Measurements from ENCODE around the gene MIEN1.

- TF ChIP-seq CTCF (IDR thresholded peaks at IDR 0.05; ENCODE audit: low read depth, low read length): no peak
- TF ChIP-seq EZH2phosphoT487 (IDR thresholded peaks at IDR 0.05; ENCODE audit: low read depth): no peak
Measured at GRCh38 chr17:39699818-39700147, 30.5 kb downstream of the MIEN1 start, which contains the start of gene ERBB2.

Data from OCI-LY3 (cell line).